PFSK-1 (cell line): ENCODE measurements around the gene TENT4B.

Experiments used
- POLR2AphosphoS5 ChIP-seq: IDR thresholded peaks from 2 replicates; pipeline ENCODE4 v1.6.1; 2012; ENCODE audit warnings: low read depth, mild to moderate bottlenecking, control low read depth, low read length, moderate library complexity
- SIN3A ChIP-seq: IDR thresholded peaks from 2 replicates; pipeline ENCODE4 v1.6.1; 2012; ENCODE audit warnings: mild to moderate bottlenecking, low read length, moderate library complexity, borderline replicate concordance; ENCODE audit not compliant: insufficient read depth
- TAF1 ChIP-seq: IDR thresholded peaks from 2 replicates; pipeline ENCODE4 v1.6.1; 2012; ENCODE audit warnings: low read length, control low read depth, borderline replicate concordance; ENCODE audit not compliant: insufficient read depth
- TF ChIP-seq, protein P1 (sequence below), 2 experiments: IDR thresholded peaks; 2 replicates each; pipeline versions ENCODE4 v1.6.1 to v1.8.0; 2011 to 2012; ENCODE audit warnings: low read depth in 2 of 2, low read length in 2 of 2, control low read depth in 1 of 2, inconsistent platforms in 1 of 2, mild to moderate bottlenecking in 1 of 2, moderate library complexity in 1 of 2; ENCODE audit not compliant: insufficient read depth in 1 of 2

DNA sequence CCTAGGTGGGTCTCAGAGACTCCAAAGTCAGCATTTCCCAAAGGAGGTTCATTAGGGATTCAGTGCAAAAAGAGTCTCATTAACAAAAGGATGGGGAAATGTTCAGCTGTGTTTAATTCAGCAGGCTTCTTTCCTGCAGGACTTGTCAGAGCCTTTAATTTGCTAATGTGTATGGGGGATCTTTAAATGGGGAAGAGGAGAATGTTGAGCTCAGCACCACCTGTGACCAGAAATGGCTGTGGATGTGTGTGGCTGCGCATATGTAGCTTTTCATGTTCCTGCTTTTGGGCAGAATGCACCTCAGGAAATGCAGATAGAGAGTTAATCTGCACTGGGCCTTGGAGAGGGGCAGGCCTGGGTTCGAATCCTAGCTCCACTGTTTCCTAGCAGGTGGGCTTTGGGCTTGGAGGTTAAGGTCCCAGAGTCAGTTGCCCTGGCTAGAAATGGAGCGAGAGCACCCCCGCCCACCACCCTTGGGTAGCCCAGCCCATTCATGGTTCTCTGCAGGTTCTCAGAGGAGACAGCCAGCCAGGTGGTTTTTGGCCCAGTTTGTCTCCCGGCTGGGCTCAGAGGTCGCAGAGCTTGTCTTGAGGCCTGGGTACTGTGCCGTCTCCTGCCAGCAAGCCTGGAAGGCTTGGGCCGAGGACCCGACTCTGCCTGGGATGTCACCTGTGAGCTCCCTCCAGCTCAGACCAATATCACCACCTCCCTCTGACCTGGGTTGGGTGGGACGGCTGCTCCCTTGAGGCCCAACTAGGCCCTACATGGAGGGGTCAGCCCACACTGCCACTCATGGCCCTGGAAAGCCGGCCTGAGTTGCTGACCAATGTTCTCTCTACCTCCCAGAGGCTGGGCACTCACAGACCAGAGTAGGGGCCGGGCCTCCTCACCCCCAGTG, 122.6 kb downstream of the TENT4B start:
- TF ChIP-seq TAF1 (no peak), SIN3A (no peak), POLR2AphosphoS5 (no peak)
- TF ChIP-seq, protein P1, sequence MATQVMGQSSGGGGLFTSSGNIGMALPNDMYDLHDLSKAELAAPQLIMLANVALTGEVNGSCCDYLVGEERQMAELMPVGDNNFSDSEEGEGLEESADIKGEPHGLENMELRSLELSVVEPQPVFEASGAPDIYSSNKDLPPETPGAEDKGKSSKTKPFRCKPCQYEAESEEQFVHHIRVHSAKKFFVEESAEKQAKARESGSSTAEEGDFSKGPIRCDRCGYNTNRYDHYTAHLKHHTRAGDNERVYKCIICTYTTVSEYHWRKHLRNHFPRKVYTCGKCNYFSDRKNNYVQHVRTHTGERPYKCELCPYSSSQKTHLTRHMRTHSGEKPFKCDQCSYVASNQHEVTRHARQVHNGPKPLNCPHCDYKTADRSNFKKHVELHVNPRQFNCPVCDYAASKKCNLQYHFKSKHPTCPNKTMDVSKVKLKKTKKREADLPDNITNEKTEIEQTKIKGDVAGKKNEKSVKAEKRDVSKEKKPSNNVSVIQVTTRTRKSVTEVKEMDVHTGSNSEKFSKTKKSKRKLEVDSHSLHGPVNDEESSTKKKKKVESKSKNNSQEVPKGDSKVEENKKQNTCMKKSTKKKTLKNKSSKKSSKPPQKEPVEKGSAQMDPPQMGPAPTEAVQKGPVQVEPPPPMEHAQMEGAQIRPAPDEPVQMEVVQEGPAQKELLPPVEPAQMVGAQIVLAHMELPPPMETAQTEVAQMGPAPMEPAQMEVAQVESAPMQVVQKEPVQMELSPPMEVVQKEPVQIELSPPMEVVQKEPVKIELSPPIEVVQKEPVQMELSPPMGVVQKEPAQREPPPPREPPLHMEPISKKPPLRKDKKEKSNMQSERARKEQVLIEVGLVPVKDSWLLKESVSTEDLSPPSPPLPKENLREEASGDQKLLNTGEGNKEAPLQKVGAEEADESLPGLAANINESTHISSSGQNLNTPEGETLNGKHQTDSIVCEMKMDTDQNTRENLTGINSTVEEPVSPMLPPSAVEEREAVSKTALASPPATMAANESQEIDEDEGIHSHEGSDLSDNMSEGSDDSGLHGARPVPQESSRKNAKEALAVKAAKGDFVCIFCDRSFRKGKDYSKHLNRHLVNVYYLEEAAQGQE (IDR thresholded peaks at IDR 0.05; ENCODE audit: insufficient read depth in 1 of 2, low read depth in 2 of 2, low read length in 2 of 2), result no peak
